GM19468 (cell line): ENCODE measurements around the gene SPDYC.

Experiments used
- ATAC-seq: cut with Tn5 transposase; IDR thresholded peaks from one replicate; pipeline ENCODE4 v1.9.1; 2021; ENCODE audit warnings: mild to moderate bottlenecking, moderate library complexity, moderate number of reproducible peaks; ENCODE audit not compliant: unreplicated experiment; ENCODE audit errors: extremely low read depth

The SPDYC gene

DNA sequence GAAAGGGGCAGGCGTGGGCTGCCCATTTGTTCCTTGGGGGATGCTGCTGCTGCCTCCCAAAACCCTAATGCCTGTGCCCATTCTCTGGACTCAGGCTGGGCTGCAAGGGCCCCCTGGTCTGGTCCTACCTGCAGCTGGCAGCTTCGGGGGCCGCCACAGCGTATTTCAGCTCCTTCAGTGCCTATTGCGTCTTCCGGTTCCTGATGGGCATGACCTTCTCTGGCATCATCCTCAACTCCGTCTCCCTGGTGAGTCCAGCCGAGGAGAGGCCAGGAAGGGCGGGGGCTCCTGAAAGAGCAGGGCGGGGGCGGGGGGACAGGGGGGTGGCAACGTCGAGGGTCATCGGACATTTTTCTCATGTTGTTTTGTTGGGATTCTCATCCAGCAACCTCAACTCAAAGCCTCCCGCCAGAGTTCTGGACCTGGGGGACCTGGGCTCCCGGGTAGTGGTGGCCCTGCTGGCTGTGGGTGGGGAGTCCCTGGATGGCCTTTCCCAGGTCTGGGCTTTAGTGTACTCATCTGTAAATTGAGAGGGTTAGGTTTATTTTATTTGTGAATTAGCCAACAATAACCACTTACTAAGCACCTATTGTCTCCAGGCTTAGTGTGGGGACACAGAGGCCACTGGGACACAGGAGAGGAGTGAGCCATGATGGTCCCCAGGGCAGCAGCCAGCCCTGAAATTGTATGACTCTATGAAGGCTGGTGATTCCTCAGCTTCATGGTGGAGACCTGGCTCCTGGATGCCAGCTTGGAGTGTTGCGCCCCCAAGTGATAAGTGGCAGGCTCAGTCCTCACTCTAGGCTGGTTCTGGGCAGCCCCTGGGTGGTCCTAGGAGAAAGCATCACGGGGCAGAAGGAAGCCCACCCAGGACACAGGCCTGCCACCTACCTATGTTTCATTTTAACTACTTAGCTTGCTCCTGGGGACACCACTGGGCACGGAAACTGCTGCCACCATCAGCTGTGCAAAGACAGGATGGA lies 47.7 kb downstream of the SPDYC start:
- ATAC-seq: no peak

DNA sequence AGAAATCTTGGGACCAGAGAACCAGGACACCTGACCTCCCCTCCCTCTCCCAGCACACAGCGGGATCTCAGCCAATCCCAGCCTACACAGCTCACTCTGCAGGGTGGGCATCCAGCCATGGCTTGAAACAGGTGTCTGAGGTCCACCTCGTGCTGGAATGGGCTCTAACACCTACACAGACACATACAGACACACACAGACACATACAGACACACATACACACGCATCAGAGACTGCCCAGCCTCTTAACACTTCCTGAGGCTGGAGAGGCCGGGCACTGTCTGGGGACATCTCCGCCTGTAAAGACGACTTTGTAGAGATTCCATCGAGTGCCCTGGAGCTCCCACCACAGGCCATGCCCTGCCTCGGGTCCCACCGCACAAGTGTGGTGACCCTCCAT lies 48.4 kb downstream of the SPDYC start:
- ATAC-seq: no peak

DNA sequence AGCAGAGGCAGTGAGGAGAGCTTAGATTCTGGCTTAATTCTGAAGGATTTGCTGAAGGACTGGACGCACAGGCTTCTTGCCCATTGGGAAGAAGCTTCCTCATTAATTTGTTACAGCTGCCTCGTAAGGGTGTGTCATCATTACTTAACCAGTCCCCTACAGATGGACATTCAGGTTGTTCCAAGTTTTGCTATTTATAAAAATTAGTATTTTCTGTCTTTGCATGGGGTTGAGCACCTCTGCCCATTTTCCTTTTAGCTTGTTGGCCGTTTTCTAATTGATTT lies 49.8 kb downstream of the SPDYC start:
- ATAC-seq: no peak

DNA sequence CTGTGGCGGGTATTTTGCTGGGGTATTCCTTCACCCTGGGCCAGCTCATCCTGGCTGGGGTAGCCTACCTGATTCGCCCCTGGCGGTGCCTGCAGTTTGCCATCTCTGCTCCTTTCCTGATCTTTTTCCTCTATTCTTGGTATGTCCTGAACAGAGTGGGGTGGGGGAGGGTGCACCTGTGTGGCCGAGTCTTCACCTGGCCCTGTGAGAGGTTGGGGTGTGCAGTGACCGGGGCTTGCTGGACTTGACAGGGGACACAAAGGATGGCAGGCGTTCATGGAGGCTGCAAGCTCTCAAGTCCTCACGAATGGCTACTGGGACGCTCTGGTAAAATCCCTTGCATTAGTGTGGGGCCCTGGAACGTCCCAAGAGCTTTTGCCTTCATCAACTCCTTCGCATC lies 51.0 kb downstream of the SPDYC start:
- ATAC-seq: no peak
